ACHN (cell line): ENCODE data around the gene FGF23.
A peak's percentile ranks its signal among the peaks of the same experiment; 100 is the strongest.

Experiments
- DNase-seq: peaks from one replicate; pipeline ENCODE4 v3.0.0-alpha.2; 2015
- in situ Hi-C: cut with HindIII; loops from 2 replicates; pipeline ENCODE4 v1.10.0; 2017; ENCODE audit warnings: low sequenced_read_pairs, low pct_ligation_motif_present, low pct_unique_long_range_greater_than_20kb

The FGF23 gene

DNA sequence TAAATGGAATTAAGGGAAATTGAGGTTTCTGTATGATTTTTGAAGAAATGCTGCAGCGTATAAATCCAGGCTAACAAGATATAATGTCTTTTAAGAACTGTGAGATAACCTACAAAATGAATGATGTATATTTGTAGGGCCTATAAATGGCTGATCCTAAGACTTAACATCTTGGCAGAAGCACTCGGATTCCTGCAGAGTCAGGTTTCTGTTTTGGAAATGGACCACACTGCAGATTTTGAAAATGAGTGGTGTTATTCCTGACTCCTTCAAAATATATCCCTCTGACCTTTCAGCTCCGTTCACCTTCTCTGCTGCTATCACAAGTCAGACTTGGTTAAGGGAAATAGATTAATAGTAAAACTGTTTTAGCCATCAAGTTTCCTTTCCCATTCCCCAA is 53.5 kb downstream of the FGF23 start:
- in situ Hi-C loops, result no loop called here
- DNase-seq, result no peak

- in situ Hi-C loops, result no loop called here
- DNase-seq, result no peak
Observed at GRCh38 chr12:4324366-4324765, 55.1 kb downstream of the FGF23 start.

DNA sequence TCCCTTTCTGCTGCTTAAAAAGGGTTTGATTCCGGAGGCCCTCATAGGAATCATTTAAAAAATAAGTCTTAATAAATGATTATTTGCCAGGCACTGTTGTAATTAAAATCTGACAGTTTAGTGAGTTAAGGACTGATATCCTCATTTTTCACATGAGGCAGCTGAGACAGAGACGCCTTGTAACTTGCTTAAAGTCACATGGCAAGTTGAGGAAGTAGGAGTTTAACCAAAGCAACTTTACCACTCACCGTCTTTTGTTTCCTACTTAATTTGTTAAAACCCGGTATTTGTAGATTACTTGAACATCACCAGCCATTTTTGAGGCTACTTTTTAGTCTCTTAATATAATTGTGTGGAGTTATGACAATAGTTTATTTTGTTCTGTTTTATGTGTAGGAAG is 56.1 kb downstream of the FGF23 start:
- no peak for DNase-seq
- in situ Hi-C loops, result no loop called here

DNA sequence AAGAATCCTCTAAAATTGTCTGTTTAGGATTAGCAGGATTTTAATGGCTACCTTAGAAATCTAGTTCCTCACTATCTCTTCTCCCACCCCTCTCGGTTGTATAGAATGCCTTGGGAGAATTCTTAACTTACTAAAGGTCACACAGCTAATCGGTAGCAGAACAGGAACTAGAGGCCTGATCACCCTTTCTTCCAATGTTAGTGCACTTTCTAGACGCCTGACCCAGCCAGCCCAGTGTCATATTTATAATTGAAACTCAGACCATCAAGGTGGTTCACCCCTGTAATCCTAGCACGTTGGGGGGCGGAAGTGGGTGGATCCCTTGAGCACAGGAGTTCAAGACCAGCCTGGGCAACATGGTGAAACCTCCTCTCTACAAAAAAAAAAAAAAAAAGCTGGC is 56.8 kb downstream of the FGF23 start:
- no peak for DNase-seq
- in situ Hi-C loops, result no loop called here

DNA sequence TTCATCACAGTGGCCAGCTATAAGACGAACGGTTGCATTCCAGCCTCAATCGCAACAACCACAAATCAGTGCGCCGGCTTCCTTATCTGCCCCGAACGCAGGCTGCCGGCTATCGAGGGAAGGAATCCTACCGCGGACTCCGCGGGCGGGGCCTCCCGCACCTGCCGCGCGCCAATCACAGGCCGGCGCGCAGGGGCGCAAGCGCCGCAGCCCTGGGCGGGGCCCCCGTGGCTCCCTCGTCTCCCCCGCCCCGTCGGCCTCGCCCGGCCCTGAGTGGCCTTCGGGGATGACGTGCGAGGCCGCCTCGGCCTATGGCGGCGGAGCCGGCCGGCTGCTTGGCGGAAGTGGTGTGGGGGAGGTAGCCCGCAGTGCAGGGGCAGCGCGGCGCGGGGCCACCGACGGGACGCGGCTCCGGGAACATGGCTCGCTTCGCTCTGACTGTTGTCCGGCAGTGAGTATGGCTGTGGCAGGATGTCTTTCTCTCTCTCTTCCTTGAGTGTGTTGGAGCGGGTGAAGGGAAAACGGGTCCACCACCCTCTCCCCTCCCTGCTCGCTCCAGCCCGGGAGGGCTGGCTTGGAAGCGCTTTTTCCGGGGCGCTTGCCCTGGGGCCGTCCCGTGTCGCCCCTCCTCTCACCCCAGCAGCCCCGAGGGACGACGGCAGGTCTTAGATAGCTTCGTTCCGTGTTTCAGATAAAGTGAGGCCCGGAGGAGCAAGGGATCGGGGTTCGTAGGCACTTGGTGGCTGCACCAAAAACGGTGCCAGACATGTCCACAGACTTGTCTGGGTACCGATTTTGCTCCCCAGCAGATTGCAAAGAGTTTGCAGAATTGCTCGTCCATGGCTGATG is 58.4 kb downstream of the FGF23 start, which contains the start of gene TIGAR:
Gene TIGAR, plus strand, starts transcription at position 361 of the 849 bp plus-strand sequence. Its CDS starts 59 bp downstream, at position 420.
- in situ Hi-C loops, result no loop called here
- DNase-seq, result peak; percentile 99

DNA sequence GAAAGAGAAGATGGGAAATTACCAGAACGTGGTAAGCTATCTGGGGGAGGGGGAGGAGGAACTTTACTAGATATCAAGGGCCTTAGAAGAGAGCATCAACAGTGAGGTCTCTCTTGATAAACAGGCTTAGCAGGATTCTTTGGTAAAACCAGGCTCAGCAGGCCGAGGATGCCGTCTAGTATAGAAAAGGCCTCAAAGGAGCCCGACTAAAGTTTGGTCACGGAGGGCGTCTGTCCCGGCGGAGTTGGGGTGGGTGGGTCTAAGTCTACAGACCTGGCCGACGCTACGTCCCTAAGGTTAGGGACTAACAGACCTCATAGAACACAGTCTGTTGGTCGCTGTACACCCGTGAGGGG is 59.0 kb downstream of the FGF23 start:
- in situ Hi-C loops, result no loop called here
- DNase-seq, result no peak
